IPS DF 19.7 (cell line): Measurements from ENCODE around the gene IP6K3.

Experiments used
- DNase-seq: peaks from one replicate; pipeline ENCODE4 v3.0.0-alpha.2; 2013; ENCODE audit warnings: low read depth, low spot score

IP6K3 gene

GRCh38 chr6:33676416-33677142 lies 70.1 kb downstream of the IP6K3 start:
- DNase-seq = no peak

- DNase-seq = no peak
These were observed 70.7 kb downstream of the IP6K3 start for GRCh38 chr6:33675968-33676367.

- DNase-seq = no peak
These were observed 72.9 kb downstream of the IP6K3 start for GRCh38 chr6:33673851-33674250.

DNA sequence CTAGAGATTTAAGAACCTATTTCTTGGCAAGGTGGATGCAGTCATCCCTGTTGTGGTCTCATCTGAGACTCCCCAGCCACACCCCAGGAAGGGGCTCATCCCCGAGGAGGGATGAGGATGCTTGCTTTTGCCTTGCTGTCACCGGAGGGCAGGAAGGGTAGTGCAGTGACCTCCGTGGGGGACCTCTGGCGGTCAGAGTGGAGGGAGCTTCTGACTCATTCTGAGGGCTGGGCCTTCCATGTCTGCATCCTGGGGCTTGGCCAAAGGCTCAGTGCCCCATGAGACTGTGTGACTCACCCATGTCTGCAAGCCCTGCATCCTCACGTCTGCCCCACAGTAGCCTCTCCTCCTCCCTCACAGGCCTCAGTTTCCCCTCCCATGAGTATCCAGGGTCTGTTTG lies 73.9 kb downstream of the IP6K3 start:
- no peak for DNase-seq

DNA sequence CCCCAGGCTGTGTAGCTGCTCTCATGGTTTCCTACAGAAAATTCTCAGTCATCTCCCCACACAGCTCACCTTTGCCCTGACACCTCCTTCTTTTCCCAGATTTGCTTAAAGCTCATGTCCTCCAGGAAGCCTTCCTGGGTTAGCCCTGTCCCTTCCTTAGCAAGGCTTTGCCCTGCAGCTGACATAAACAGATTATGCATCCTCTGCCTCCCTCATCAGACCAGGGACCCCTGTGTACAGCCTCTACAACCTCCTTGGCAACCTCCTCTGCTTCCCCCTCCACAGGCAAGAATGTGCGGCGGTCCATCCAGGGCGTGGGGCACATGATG lies 75.0 kb downstream of the IP6K3 start:
- no peak for DNase-seq
